Daoy (cell line): Measurements from ENCODE around the gene LTK. TPM values are rescaled to one million over a fixed set of nuclear protein-coding genes. Genes with fewer than 3 reads are reported as not detected.

Experiments
- DNase-seq: peaks from one replicate; pipeline ENCODE4 v3.0.0-alpha.2; 2015; ENCODE audit warnings: low read depth
- total RNA-seq: library from RNA; depleted of rRNA; stranded (reverse); fragments of >200 nt; shearing (Covaris generic); gene quantifications from 2 replicates; pipeline ENCODE4 v1.2.3, GENCODE V29; 2014; rRNA removed

LTK gene
- 0.40 and 0.57 TPM in 2 replicates for total RNA-seq

GRCh38 chr15:41513506-41514227 lies at the start of gene LTK:
Gene LTK (minus strand): TSS chr15:41513827. CDS start chr15:41513709, 118 bp downstream.
- peak; percentile 69 for DNase-seq

DNA sequence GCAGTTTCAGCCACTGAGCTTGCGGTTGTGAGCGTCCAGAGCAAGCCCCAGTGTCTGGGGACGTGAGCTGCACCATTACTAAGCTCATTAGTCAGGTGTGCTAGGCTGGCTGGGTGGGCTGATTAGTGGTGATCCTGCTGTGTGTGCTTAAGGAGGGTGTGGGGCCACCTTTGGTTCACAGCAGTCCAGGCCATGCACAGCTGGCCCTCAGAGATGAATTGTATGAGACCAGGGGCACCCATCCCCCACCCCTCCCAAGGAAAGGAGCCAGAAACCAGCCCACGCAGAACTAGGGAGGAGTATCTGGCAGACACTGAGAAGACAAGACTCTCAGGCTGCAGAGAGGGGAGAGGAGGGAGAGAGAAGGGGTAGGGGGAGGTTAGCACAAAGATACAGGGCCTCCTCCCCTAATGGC lies 49.2 kb upstream of the LTK start:
- no peak for DNase-seq

DNA sequence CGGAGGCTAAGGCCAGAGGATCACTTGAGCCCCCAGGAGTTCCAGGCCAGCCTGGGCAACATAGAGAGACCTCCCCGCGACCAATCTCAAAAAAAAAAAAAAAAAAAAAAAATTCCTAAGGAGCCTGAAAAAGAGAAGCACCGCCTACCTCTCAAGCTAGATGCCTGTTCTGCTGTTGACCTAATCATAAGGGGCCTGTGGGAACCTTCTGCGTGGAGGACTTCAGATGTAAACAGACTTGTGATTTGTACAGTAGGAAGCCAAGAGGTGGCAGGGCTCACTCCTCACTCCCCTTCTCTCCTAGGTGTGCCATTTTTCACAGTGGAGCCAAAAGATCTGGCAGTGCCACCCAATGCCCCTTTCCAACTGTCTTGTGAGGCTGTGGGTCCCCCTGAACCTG lies 48.6 kb upstream of the LTK start:
- no peak for DNase-seq

- no peak for DNase-seq
These were observed 48.1 kb upstream of the LTK start for GRCh38 chr15:41561777-41562145.

GRCh38 chr15:41561104-41561776 lies 47.6 kb upstream of the LTK start:
- DNase-seq: no peak

DNA sequence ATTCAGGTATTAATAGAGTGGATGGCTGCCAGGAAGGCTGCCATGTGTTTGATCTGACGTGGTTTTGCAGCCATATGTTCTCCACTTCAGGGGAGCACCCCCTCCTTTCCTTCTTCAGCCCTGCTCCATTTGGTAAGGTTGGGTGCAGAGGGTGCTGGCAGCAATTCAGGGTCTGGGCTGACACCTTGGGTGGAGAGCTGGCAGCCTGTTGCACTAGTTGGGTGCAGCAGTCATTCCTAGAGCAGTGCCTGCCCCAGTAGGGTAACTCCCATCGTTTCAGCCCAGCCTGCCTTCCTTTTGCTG lies 46.9 kb upstream of the LTK start:
- no peak for DNase-seq

- no peak for DNase-seq
These were observed 45.7 kb upstream of the LTK start for GRCh38 chr15:41559239-41559782.

GRCh38 chr15:41558400-41559238 lies 45.0 kb upstream of the LTK start, which contains the start of gene TYRO3:
Gene TYRO3 (plus strand): TSS chr15:41559212. CDS start chr15:41559258, 46 bp downstream.
- DNase-seq: peak; percentile 68

DNA sequence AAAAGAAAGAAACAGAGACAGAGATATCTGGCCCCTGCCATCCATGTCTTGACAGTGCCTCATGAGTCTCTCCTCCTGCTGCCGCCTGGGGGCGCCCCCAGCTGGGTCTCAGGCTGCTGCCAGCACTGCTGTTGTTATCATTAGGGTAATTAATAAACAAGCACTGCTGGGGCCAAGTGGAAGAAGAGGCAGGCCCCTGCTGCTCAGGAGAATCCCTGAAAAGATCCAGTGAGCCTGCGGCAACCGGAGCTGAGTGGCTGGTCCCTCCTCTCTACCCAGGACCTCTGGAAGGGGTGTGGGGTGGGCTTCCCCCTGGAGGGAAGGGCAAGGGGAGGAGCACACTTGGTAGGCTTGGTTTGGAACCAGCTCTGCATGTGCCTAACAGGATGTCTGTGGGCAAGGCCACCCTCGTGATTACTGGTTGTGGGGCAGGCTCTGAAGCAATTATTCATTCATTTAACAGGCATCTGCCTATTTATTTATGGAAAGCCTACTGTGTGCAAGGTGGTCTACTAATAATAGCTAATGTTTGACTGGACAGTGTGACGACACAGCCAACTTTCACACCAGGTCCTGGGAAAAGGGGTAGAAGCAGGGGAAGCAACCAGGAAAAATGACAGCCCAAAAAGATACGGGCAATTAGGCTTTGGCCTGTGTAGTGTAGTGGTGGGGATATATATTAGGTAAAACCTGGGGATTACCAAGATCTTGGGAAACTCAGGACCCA lies 44.2 kb upstream of the LTK start:
- DNase-seq: peak; percentile 76

- DNase-seq: no peak
These were observed 43.0 kb upstream of the LTK start for GRCh38 chr15:41556677-41557076.

- no peak for DNase-seq
These were observed 41.3 kb upstream of the LTK start for GRCh38 chr15:41554915-41555314.

DNA sequence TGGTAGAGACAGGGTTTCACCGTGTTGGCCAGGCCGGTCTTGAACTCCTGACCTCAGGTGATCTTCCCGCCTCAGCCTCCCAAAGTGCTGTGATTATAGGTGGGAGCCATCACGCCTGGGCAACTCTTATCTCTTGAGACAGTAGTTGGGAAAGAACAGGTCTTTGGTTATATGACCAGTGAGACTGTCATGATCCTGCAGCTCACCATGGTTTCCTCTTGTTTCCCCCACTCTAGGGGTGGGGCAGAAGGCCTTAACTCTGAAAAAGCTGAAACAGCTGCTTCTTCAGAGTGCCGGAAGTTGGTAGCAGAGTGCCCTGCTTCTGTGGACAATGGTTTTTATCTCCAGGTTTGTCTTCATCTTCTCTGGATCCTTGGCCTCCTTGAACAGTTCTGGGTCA lies 40.7 kb upstream of the LTK start:
- DNase-seq: no peak

DNA sequence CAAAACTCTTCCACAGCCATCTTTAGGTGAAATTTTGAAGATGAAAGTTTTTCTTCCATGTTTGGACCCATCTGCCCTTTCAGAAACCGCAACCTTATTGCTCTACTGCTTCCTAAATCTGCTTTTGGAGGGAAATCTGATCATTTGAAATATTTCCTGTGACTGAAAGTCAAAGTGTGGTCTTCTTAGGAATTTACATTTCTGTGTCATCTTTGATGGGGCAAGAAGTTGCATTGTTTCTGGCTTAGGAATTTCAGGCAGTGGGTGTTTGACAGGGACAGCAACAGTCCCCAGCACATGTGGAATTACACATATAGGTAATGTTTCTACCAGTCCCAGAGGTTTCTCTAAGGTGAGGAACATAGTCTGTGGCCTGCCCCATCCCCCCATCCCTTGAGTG lies 40.1 kb upstream of the LTK start:
- DNase-seq: no peak

- no peak for DNase-seq
These were observed 36.6 kb upstream of the LTK start for GRCh38 chr15:41550066-41550775.

GRCh38 chr15:41546851-41547786 lies 33.5 kb upstream of the LTK start:
- DNase-seq: peak; percentile 78

DNA sequence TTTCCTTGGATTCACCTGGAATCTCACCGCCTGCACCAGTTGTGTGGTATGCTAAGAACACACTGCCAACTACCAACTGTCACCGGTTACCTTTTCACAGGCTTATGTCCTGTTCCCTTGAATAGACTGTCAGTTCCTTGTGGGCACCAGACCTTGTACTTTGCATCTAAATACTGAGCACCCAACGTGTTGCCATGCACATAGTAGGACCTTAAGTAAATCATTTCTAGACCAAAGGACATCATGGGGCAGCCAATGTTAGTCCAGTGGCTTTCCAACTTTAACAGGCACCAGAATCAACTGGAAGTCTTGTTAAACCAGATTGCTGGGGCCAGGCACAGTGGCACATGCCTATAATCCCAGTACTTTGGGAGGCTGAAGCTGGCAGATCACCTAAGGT lies 31.6 kb upstream of the LTK start:
- DNase-seq: no peak

GRCh38 chr15:41544650-41545015 lies 31.0 kb upstream of the LTK start:
- DNase-seq: peak; percentile 13

GRCh38 chr15:41543521-41543870 lies 29.9 kb upstream of the LTK start:
- DNase-seq: no peak

DNA sequence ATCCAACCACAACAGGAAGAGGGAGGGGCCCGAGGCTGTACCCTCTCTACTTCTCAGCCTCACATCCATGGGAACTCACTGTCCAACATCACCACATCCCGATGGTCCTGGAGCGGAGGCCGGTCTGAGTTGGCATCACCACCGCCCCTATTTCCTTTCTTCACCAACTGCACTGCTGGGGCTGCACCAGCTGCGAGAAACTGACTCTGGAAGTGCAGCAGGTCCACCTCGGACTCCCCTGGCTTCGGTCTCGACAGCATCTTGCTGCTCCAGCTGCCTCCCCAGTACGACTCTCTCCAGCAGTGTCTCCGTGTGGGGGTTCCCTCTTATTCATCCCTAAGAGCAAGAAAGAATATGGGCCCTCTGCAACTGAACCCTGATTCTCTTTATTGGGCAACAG lies 23.2 kb upstream of the LTK start:
- DNase-seq: no peak

DNA sequence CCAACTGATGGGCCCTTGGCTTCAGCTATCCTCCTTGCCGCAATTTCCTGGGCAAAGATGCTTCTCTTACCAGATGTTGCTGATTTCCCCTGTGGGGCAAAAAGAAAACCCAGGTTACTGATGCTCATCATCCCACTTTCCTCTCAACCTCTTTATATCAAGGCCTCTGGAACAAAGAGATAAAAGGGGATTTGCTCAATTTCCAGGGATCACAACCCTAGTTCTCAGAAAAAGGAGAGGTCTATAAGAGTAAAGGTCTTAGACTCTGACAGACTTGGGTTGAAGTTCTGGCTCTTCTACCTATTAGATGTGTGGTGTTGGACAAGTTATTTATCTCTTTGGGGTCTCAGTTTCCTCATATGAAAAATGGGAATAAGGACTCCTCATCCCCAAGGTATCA lies 21.9 kb upstream of the LTK start:
- DNase-seq: no peak
